B cell (primary cell): Measurements from ENCODE around the gene NTN1. TPM values are rescaled to one million over a fixed set of nuclear protein-coding genes. Genes with fewer than 3 reads are reported as not detected.

Experiments
- ATAC-seq: fragments of 200-7000 bp; cut with Tn5 transposase; one replicate; pipeline ENCODE4 v1.10.0; 2021; ENCODE audit warnings: low read depth, mild to moderate bottlenecking, moderate number of reproducible peaks, moderate library complexity
- CTCF ChIA-PET: fragments of 350-600 bp; sonication (Branson Sonifier 250); formaldehyde crosslinking; loops from one replicate; lab custom pipeline; 2021; ENCODE audit warnings: antibody characterized with exemption, inconsistent platforms; lab: Charles Lee
- POLR2A ChIA-PET: fragments of 350-600 bp; sonication (Branson Sonifier 250); formaldehyde crosslinking; loops from one replicate; lab custom pipeline; 2021; ENCODE audit warnings: antibody characterized with exemption; lab: Charles Lee
- DNase-seq: peaks from one replicate; pipeline ENCODE4 v3.0.0; 2013
- H2AFZ ChIP-seq: 2 replicates; pipeline ENCODE4 v1.6.1; 2012; ENCODE audit warnings: mild to moderate bottlenecking, low read depth, low read length; ENCODE audit not compliant: insufficient read depth, poor library complexity, severe bottlenecking
- H3K27ac ChIP-seq, 2 donors: 1 replicate in 1 of 2; 2 replicates in 1 of 2; pipeline ENCODE4 v1.5.1; 2012 to 2013; ENCODE audit warnings: low read length in 2 of 2, mild to moderate bottlenecking in 2 of 2, moderate library complexity in 1 of 2
- H3K27me3 ChIP-seq, 4 experiments: fragments of 200-600 bp in 1 of 4; sonication (generic) in 1 of 4; replicated peaks in 1 of 4; 1 replicate in 2 of 4; 2 replicates in 2 of 4; pipeline versions ENCODE4 v1.6.1 to v1.7.0; 2013 to 2016; ENCODE audit warnings: low read length in 3 of 4, mild to moderate bottlenecking in 2 of 4, mixed read lengths in 1 of 4, moderate library complexity in 1 of 4; ENCODE audit not compliant: insufficient read depth in 4 of 4, control insufficient read depth in 3 of 4; ENCODE audit errors: control extremely low read depth in 1 of 4
- H3K36me3 ChIP-seq, 2 experiments: replicated peaks in 1 of 2; 1 replicate in 1 of 2; 2 replicates in 1 of 2; pipeline versions ENCODE4 v1.6.1 to v1.7.1; 2013; ENCODE audit warnings: low read length in 1 of 2; ENCODE audit not compliant: insufficient read depth in 2 of 2, control insufficient read depth in 1 of 2; ENCODE audit errors: control extremely low read depth in 1 of 2, extremely low read depth in 1 of 2
- H3K4me1 ChIP-seq, 2 donors: fragments of 200-600 bp in 1 of 2; sonication (generic) in 1 of 2; 1 replicate in 1 of 2; 2 replicates in 1 of 2; pipeline versions ENCODE4 v1.5.1 to v1.6.1; 2013 to 2017; ENCODE audit warnings: low read length in 2 of 2; ENCODE audit not compliant: control insufficient read depth in 2 of 2, insufficient read depth in 2 of 2
- H3K4me2 ChIP-seq: replicated peaks from 2 replicates; pipeline ENCODE3; 2012; ENCODE audit warnings: mild to moderate bottlenecking, low read depth, low read length; ENCODE audit not compliant: poor library complexity, severe bottlenecking
- H3K4me3 ChIP-seq, 5 experiments: fragments of 200-600 bp in 1 of 5; sonication (generic) in 1 of 5; 1 replicate in 3 of 5; 2 replicates in 2 of 5; pipeline versions ENCODE4 v1.5.1 to v1.7.0; 2011 to 2016; ENCODE audit warnings: low read length in 4 of 5, mild to moderate bottlenecking in 4 of 5, low read depth in 2 of 5, control low read depth in 1 of 5, moderate library complexity in 1 of 5; ENCODE audit not compliant: insufficient read depth in 1 of 5; ENCODE audit errors: control extremely low read depth in 1 of 5, extremely low read depth in 1 of 5
- H3K79me2 ChIP-seq: fragments of 200-600 bp; sonication (generic); one replicate; pipeline ENCODE4 v1.6.0; 2016; ENCODE audit warnings: low read length; ENCODE audit not compliant: control insufficient read depth, insufficient read depth
- H3K9ac ChIP-seq: fragments of 200-600 bp; sonication (generic); 2 replicates; pipeline ENCODE4 v1.6.1; 2017; ENCODE audit warnings: mild to moderate bottlenecking, low read length, moderate library complexity
- H3K9me3 ChIP-seq, 3 donors: one replicate each; pipeline versions ENCODE4 v1.6.1 to v1.7.1; 2013; ENCODE audit warnings: low read length in 2 of 3; ENCODE audit not compliant: control insufficient read depth in 2 of 3, insufficient read depth in 1 of 3; ENCODE audit errors: control extremely low read depth in 1 of 3
- H4K20me1 ChIP-seq: 2 replicates; pipeline ENCODE4 v1.6.0; 2012; ENCODE audit warnings: mild to moderate bottlenecking, low read length; ENCODE audit not compliant: insufficient read depth, control insufficient read depth, poor library complexity, severe bottlenecking
- H3K27ac Mint-ChIP-seq: one replicate; pipeline ENCODE4 v1.8.0; 2021; ENCODE audit warnings: mixed read lengths
- H3K27me3 Mint-ChIP-seq: one replicate; pipeline ENCODE4 v1.8.0; 2021; ENCODE audit warnings: mixed read lengths
- H3K4me1 Mint-ChIP-seq: one replicate; pipeline ENCODE4 v1.8.0; 2021; ENCODE audit warnings: mixed read lengths
- H3K4me3 Mint-ChIP-seq: one replicate; pipeline ENCODE4 v1.8.0; 2021; ENCODE audit warnings: mixed read lengths
- H3K9me3 Mint-ChIP-seq: one replicate; pipeline ENCODE4 v1.8.0; 2022; ENCODE audit warnings: mixed read lengths; ENCODE audit not compliant: insufficient read depth
- EZH2 ChIP-seq: IDR thresholded peaks from 2 replicates; pipeline ENCODE4 v1.6.1; 2012; ENCODE audit warnings: borderline replicate concordance, low read depth, mild to moderate bottlenecking, moderate library complexity, low read length; ENCODE audit not compliant: insufficient read depth, poor library complexity, severe bottlenecking
- WGBS: methylation state at CpG from one replicate; pipeline ENCODE4 v1.1.5; 2013; ENCODE audit warnings: missing lambda C conversion rate; ENCODE audit not compliant: insufficient coverage; 5-methylcytosine and 5-hydroxymethylcytosine counted together
- intact Hi-C: fragments of 100-400 bp; cut with micrococcal nuclease; formaldehyde crosslinking; loops from one replicate; pipeline ENCODE4 v1.10.0; 2022
- polyA plus RNA-seq: library from polyadenylated mRNA; depleted of rRNA; stranded (reverse); fragments of >200 nt; gene quantifications from 2 replicates; pipeline ENCODE4 v1.2.3, GENCODE V29; 2012
- total RNA-seq, 2 donors: library from RNA; stranded (reverse); fragments of 120-200 nt in 1 of 2; gene quantifications; 1 replicate in 1 of 2; 2 replicates in 1 of 2; pipeline versions ENCODE4 v1.2.3 to v1.2.4, GENCODE V29; 2013 to 2022
- TF ChIP-seq, protein P1 (sequence below): fragments of 200-600 bp; IDR thresholded peaks from one replicate; pipeline ENCODE4 v1.8.0; 2022; ENCODE audit warnings: antibody characterized with exemption, mild to moderate bottlenecking

Gene NTN1
- total and polyA plus RNA-seq, 2 donors (not counting 1 experiment from before 2014, with no cell fraction given), result 0.10 to 0.25 TPM

DNA sequence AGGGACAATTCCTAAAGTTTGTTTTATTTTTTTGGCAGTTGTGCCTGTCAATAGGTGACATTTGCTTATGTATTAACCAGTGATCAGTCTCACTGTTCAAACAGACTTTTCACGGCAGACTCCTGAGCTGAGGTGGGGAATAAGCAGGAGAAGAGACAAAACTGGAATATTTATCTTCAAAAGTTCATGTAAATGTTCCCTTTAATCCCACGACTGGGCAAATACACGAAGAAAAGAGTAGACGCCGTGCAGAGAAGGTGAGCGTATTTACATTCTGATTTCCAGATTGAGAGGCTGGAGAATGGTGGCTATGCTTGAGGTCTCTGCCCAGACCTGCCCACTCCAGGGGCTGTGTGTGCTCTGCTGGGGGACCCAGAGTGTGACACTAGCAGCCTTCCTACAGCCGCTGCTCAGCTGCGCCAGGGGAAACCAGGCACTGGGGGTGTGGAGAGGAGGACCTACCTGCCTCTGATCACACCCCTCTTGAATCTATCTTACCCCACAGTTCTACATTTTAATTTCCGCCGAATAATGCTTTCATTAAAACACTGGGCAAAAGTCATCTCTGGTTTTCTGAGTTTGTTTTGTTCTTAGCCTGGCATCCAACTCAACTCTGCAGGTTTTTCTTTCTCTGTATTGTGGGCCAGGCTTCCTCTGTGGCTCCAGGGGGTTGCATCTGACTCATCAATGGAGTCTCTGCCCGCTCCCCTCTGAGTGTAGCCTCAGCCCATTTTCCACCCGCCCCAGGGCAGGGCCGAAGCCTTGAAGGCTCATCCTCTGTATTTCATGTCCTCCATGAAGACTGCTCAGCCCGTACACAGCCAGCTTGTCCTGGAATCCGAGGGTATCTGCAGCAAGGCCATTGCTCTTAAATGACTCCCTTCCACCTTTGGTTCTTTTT lies 237.1 kb downstream of the NTN1 start:
- Mint-ChIP-seq H3K9me3 (no peaks in the 10 kb centered on the region), H3K4me3 (no peak overlapping the region), H3K27ac (no peak overlapping the region), H3K27me3 (no peaks in the 10 kb centered on the region), H3K4me1 (peaks cover 16% of the 10 kb centered on the region)
- H4K20me1 ChIP-seq, result no peaks in the 10 kb centered on the region
- H3K36me3 ChIP-seq, result no peaks in the 10 kb centered on the region
- H3K4me2 ChIP-seq, result no peak overlapping the region
- DNase-seq (no peak), ATAC-seq (no peak)
- no peaks in the 10 kb centered on the region for H3K9me3 ChIP-seq
- no peaks in the 10 kb centered on the region for H3K27me3 ChIP-seq
- 80% methylated on average over 14 of the region's 15 CpGs for WGBS
- intact Hi-C loops, result no loop called here
- no peaks in the 10 kb centered on the region for H3K79me2 ChIP-seq
- H3K9ac ChIP-seq, result no peak overlapping the region
- TF ChIP-seq EZH2, result no peak
- TF ChIP-seq, protein P1, sequence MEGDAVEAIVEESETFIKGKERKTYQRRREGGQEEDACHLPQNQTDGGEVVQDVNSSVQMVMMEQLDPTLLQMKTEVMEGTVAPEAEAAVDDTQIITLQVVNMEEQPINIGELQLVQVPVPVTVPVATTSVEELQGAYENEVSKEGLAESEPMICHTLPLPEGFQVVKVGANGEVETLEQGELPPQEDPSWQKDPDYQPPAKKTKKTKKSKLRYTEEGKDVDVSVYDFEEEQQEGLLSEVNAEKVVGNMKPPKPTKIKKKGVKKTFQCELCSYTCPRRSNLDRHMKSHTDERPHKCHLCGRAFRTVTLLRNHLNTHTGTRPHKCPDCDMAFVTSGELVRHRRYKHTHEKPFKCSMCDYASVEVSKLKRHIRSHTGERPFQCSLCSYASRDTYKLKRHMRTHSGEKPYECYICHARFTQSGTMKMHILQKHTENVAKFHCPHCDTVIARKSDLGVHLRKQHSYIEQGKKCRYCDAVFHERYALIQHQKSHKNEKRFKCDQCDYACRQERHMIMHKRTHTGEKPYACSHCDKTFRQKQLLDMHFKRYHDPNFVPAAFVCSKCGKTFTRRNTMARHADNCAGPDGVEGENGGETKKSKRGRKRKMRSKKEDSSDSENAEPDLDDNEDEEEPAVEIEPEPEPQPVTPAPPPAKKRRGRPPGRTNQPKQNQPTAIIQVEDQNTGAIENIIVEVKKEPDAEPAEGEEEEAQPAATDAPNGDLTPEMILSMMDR, result no peak
- peaks cover 11 to 15% of the 10 kb centered on the region in 2 donors for H3K4me1 ChIP-seq
- H3K4me3 ChIP-seq, result no peak overlapping the region
- POLR2A ChIA-PET, result no interaction called here
- H3K27ac ChIP-seq, result no peak overlapping the region
- CTCF ChIA-PET, result interaction anchor here (1.5 kb wide), 1 partner anchor 34 kb away, joined by 3 read pairs; no protein-coding TSS in a partner anchor
- H2AFZ ChIP-seq, result no peak overlapping the region

- no peak overlapping the region for H3K4me2 ChIP-seq
- Mint-ChIP-seq H3K4me3 (no peak overlapping the region), H3K27ac (no peak overlapping the region), H3K9me3 (no peaks in the 10 kb centered on the region), H3K27me3 (no peaks in the 10 kb centered on the region), H3K4me1 (peaks cover 16% of the 10 kb centered on the region)
- H3K9me3 ChIP-seq, result peaks cover 0 to 5% (median 0%) of the 10 kb centered on the region in 3 donors
- ChIA-PET CTCF (no interaction called here), POLR2A (no interaction called here)
- ATAC-seq, result no peak
- no peak overlapping the region for H2AFZ ChIP-seq
- no peak overlapping the region for H3K4me3 ChIP-seq
- H3K36me3 ChIP-seq, result no peaks in the 10 kb centered on the region
- H3K9ac ChIP-seq, result no peak overlapping the region
- 96% methylated on average over 8 of the region's 10 CpGs for WGBS
- DNase-seq, result no peak
- no peaks in the 10 kb centered on the region for H3K27me3 ChIP-seq
- H4K20me1 ChIP-seq, result no peaks in the 10 kb centered on the region
- H3K79me2 ChIP-seq, result no peaks in the 10 kb centered on the region
- no peak overlapping the region for H3K27ac ChIP-seq
- H3K4me1 ChIP-seq, result peaks cover 11 to 15% of the 10 kb centered on the region in 2 donors
- intact Hi-C loops, result no loop called here
- TF ChIP-seq EZH2, result no peak
- TF ChIP-seq, protein P1, result no peak
These were observed 238.1 kb downstream of the NTN1 start for GRCh38 chr17:9259419-9259818.
